ENCODE results near the gene CTDSP1.

CTDSP1 gene

GRCh38 chr2:218405086-218405745 is 5.5 kb downstream of the CTDSP1 start:
- Histone ChIP-seq H3K4me1 (peaks cover 71 to 76% (median 74%) of the 10 kb centered on the region in 10 experiments), H3K36me3 (peaks cover 33 to 47% (median 43%) of the 10 kb centered on the region in 11 experiments), H3K4me2 (peak overlapping the region; percentile 90 to 100 (median 98)), H4K20me1 (peaks cover 14 to 51% (median 33%) of the 10 kb centered on the region in 11 experiments; a peak in 14 of 22 replicates), H3K9me3 (replicated peaks in 1 of 11) (no peaks in the 10 kb centered on the region), H3K4me3 (peak overlapping the region; percentile 34 to 97 (median 68)), H3K27ac (peak overlapping the region; percentile 58 to 98 (median 78)), H3K27me3 (no peaks in the 10 kb centered on the region), H3K9ac (peak overlapping the region; percentile 69 to 100 (median 94))
- no peak for TF ChIP-seq Cebpa-rat (IDR thresholded peaks at IDR 0.05)

GRCh38 chr2:218405746-218406208 is 6.1 kb downstream of the CTDSP1 start:
- Histone ChIP-seq H3K4me3 (peak overlapping the region; percentile 30 to 97 (median 56)), H3K4me1 (peaks cover 71 to 76% (median 74%) of the 10 kb centered on the region in 10 experiments), H3K27me3 (no peaks in the 10 kb centered on the region), H3K9ac (peak overlapping the region; percentile 69 to 100 (median 94)), H3K27ac (peak overlapping the region; percentile 58 to 98 (median 78)), H3K9me3 (replicated peaks in 1 of 11) (no peaks in the 10 kb centered on the region), H3K36me3 (peaks cover 33 to 47% (median 43%) of the 10 kb centered on the region in 11 experiments), H3K4me2 (peak overlapping the region; percentile 90 to 100 (median 98)), H4K20me1 (peaks cover 14 to 51% (median 33%) of the 10 kb centered on the region in 11 experiments; a peak in 14 of 22 replicates)
- no peak for TF ChIP-seq Cebpa-rat (IDR thresholded peaks at IDR 0.05)

DNA sequence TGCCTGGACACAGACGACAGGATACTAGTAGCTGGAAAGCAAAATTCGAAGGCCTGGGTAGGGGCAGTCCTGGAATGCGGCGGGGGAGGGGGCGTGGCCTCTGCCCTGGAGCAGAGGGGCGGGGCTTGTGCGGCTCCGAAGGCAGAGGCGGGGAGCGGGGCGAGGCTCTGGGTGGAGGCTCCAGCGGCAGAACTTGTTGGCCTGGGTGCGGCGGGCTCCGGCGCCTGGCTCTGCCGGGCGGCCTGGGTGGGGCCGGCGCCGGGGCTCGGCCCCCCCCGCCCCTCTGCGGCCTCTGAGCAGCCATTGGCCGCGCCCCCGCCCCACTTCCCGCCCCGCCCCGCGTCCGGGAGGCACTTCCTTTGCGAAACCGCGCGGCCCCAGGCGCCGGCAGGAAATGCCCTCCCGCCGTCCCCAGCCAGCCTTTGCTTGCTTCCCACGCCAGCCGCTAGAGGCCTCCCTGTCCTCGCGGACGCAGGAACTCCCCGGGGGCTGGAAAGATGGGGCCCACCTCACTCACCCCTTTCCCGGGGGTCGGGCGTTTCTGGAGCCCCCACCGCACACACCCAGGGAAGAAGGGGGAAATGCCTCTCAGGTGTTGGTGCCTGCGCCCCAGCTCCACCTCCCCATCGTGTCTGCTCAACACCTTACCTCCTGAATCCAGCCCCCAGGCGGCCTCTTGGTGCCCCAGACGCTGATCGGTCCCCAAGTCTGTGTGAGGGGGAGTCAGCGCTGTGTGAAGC is 6.7 kb downstream of the CTDSP1 start:
- peaks cover 66 to 74% (median 70%) of the 10 kb centered on the region in 10 experiments for H3K4me1 ChIP-seq
- H3K36me3 ChIP-seq = peaks cover 32 to 42% (median 40%) of the 10 kb centered on the region in 11 experiments
- H3K9ac ChIP-seq = peak overlapping the region; percentile 69 to 100 (median 94)
- TF ChIP-seq Cebpa-rat (IDR thresholded peaks at IDR 0.05) = no peak
- H3K27me3 ChIP-seq = no peaks in the 10 kb centered on the region
- H4K20me1 ChIP-seq = peaks cover 11 to 46% (median 28%) of the 10 kb centered on the region in 11 experiments; a peak in 14 of 22 replicates
- peak overlapping the region; percentile 90 to 100 (median 98) for H3K4me2 ChIP-seq
- H3K27ac ChIP-seq = peak overlapping the region; percentile 33 to 98 (median 82); a peak in 21 of 22 replicates
- peak overlapping the region; percentile 37 to 97 (median 58) for H3K4me3 ChIP-seq
- no peaks in the 10 kb centered on the region for H3K9me3 ChIP-seq (replicated peaks in 1 of 11)

DNA sequence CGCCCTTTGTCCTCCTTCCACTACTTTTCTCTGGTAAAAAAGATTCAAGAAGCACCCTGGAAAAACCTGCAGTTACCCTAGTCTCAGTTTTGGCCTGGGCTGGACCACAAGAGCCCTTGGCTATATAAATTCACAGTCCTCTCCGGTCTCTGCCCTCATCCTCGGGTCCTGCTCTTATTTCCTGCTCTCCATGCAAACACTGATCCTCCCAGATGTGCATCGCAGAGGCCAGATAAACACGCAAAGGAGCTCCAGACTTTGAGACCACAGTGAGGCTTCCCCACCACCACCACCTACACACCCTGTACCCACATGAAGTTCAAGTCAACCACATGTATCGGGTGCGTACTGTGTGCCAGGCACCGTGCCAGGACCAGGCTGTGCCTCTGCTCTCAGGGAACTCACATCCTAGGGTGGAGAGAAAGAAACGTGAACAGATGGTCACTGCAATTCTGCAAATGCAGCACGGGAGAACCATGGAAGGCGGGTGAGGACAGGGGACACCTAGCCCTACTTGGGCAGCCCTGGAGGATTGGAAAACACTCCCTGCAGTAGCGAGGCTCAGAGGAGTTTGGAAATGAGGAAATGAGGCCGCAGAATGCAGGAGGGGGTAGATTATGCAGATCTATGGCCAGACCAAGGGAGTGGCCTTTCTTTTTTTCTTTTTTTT is 7.4 kb downstream of the CTDSP1 start:
- peak overlapping the region; percentile 37 to 67 (median 56); a peak in 19 of 20 replicates for H3K4me3 ChIP-seq
- H3K27me3 ChIP-seq = no peaks in the 10 kb centered on the region
- peak overlapping the region; percentile 33 to 88 (median 82); a peak in 21 of 22 replicates for H3K27ac ChIP-seq
- peak overlapping the region; percentile 87 to 98 (median 93) for H3K4me2 ChIP-seq
- peaks cover 25 to 35% (median 33%) of the 10 kb centered on the region in 11 experiments for H3K36me3 ChIP-seq
- H3K9ac ChIP-seq = peak overlapping the region; percentile 65 to 84 (median 78)
- peaks cover 59 to 67% (median 63%) of the 10 kb centered on the region in 10 experiments for H3K4me1 ChIP-seq
- no peak for TF ChIP-seq Cebpa-rat (IDR thresholded peaks at IDR 0.05)
- no peaks in the 10 kb centered on the region for H3K9me3 ChIP-seq (replicated peaks in 1 of 11)
- peaks cover 5 to 39% (median 22%) of the 10 kb centered on the region in 11 experiments; a peak in 12 of 22 replicates for H4K20me1 ChIP-seq

DNA sequence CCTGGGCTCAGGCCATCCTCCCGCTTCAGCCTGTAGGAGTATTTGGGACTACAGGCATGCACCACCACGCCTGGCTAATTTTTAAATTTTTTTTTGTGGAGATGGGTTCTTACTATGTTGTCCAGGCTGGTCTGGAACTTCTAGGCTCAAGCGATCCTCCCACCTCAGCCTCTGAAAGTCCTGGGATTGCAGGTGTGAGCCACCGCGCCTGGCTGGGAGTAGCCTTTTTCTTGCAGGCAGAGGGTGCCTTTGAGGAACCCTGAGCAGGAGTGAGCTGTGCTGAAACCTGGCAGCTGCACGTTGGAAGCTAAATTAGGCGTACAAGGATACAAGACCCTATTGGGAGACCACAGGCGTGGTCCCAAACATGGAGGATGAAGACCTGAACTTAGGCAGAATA is 8.0 kb downstream of the CTDSP1 start:
- Histone ChIP-seq H3K9me3 (replicated peaks in 1 of 11) (no peaks in the 10 kb centered on the region), H3K36me3 (peaks cover 19 to 29% (median 27%) of the 10 kb centered on the region in 11 experiments), H4K20me1 (peaks cover 0 to 33% (median 15%) of the 10 kb centered on the region in 11 experiments; a peak in 10 of 22 replicates), H3K4me1 (peaks cover 56 to 63% (median 61%) of the 10 kb centered on the region in 10 experiments), H3K4me3 (peak overlapping the region in 2 of 10 experiments; percentile 40 to 58; a peak in 2 of 20 replicates), H3K4me2 (peak overlapping the region; percentile 87 to 98 (median 93)), H3K27me3 (no peaks in the 10 kb centered on the region), H3K9ac (peak overlapping the region in 8 of 11 experiments; percentile 11 to 84 (median 74); a peak in 9 of 22 replicates), H3K27ac (peak overlapping the region in 9 of 11 experiments; percentile 1 to 88 (median 82); a peak in 12 of 22 replicates)
- TF ChIP-seq Cebpa-rat (IDR thresholded peaks at IDR 0.05) = no peak

DNA sequence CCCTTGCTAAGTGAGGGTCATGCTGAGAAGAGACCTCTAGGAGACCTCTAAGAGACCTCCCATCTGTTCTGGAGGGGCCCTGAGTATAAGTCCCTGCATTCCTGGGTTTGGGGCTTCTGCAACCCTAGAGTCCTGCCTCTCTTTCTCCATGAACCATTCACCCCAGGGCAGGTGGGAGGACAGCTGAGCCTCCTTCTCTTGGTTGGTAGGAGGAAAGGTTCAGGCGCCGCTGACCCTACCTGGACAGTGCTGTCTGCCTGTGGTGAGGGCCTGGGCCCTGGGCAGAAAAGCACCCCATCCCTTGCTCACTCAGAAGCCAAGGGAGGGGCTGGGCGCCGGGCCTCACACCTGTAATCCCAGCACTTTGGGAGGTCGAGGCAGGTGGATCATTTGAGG is 18.7 kb downstream of the CTDSP1 start:
- no peak for TF ChIP-seq Cebpa-rat (IDR thresholded peaks at IDR 0.05)
- Histone ChIP-seq H3K27me3 (no peaks in the 10 kb centered on the region), H3K9ac (no peak overlapping the region), H3K27ac (no peak overlapping the region), H3K4me1 (no peaks in the 10 kb centered on the region), H4K20me1 (no peaks in the 10 kb centered on the region), H3K4me2 (no peak overlapping the region), H3K4me3 (no peak overlapping the region), H3K9me3 (replicated peaks in 1 of 11) (no peaks in the 10 kb centered on the region), H3K36me3 (no peaks in the 10 kb centered on the region)

GRCh38 chr2:218418717-218419458 is 19.2 kb downstream of the CTDSP1 start, which contains the start of gene VIL1:
VIL1 (plus strand) TSS chr2:218419123; CDS start chr2:218423779, 4,656 bp downstream.
- no peak within 1 kb of the TSS for H3K4me2 ChIP-seq
- H3K27ac ChIP-seq = no peak within 1 kb of the TSS
- TF ChIP-seq Cebpa-rat (IDR thresholded peaks at IDR 0.05) = no peak
- H3K4me3 ChIP-seq = no peak within 1 kb of the TSS
- H3K9ac ChIP-seq = no peak within 1 kb of the TSS
- H3K9me3 ChIP-seq (replicated peaks in 1 of 11) = no peaks in the 10 kb centered on the region
- no peaks in the 10 kb centered on the region for H4K20me1 ChIP-seq
- H3K36me3 ChIP-seq = no peaks in the 10 kb centered on the region
- no peaks in the 10 kb centered on the region for H3K27me3 ChIP-seq
- H3K4me1 ChIP-seq = no peaks in the 10 kb centered on the region; a peak in 1 of 20 replicates

DNA sequence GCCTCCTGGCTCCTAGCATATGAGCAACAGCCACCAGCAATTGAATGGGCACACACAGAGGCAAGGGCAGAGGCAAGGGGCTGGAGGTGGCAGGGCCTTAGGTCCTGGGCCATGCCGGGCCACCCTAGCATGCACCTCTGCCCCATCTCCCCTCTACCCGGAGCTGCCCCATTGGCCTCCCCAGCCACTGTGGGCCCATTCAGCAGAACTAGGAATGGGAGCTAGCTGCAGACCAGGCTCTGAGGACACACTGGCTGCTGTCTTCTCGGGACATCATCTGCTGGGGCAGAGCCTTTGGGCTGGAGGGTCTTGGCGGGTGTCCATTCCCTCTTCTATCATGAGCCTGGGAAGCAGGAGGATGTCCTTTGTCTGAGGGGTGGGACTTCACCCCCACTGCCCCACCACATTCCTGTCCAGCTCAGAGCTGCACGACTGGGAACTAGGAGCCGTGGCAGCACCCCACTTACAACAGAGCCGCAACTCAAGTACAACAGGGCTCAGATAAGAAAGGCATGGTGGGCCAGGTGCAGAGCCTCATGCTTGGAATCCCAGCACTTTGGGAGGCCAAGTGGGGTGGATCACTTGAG is 20.1 kb downstream of the CTDSP1 start:
- no peaks in the 10 kb centered on the region for H3K27me3 ChIP-seq
- H3K9me3 ChIP-seq (replicated peaks in 1 of 11) = no peaks in the 10 kb centered on the region
- no peak overlapping the region for H3K4me3 ChIP-seq
- TF ChIP-seq Cebpa-rat (IDR thresholded peaks at IDR 0.05) = no peak
- H4K20me1 ChIP-seq = no peaks in the 10 kb centered on the region
- no peaks in the 10 kb centered on the region for H3K36me3 ChIP-seq
- no peak overlapping the region for H3K4me2 ChIP-seq
- no peak overlapping the region for H3K9ac ChIP-seq
- H3K4me1 ChIP-seq = no peaks in the 10 kb centered on the region; a peak in 1 of 20 replicates
- H3K27ac ChIP-seq = no peak overlapping the region

Data from BLaER1 treated with 17β-estradiol and CSF1 and Interleukin-3, amounts not matched to agents 10 nM and 100 nM (cell line).